SW 1271 (cell line): ENCODE data around the gene PRKCA.

Source experiments
- DNase-seq, 2 experiments: peaks; one replicate each; lab custom pipeline; 2025; lab: John Stamatoyannopoulos, UW

PRKCA gene

GRCh38 chr17:66747578-66748275, 445.3 kb downstream of the PRKCA start:
- no peak for DNase-seq

GRCh38 chr17:66748578-66748977, 446.2 kb downstream of the PRKCA start:
- no peak for DNase-seq

GRCh38 chr17:66749217-66749832, 446.9 kb downstream of the PRKCA start:
- no peak for DNase-seq

GRCh38 chr17:66750116-66750515, 447.7 kb downstream of the PRKCA start:
- no peak for DNase-seq

GRCh38 chr17:66750781-66751543, 448.5 kb downstream of the PRKCA start:
- no peak for DNase-seq

- no peak for DNase-seq
These were observed 449.4 kb downstream of the PRKCA start for GRCh38 chr17:66751771-66752170.

GRCh38 chr17:66752411-66752810, 450.0 kb downstream of the PRKCA start:
- no peak for DNase-seq

GRCh38 chr17:66753126-66753920, 450.9 kb downstream of the PRKCA start:
- no peak for DNase-seq

- no peak for DNase-seq
These were observed 452.9 kb downstream of the PRKCA start for GRCh38 chr17:66755101-66755943.

- no peak for DNase-seq
These were observed 453.5 kb downstream of the PRKCA start for GRCh38 chr17:66755944-66756290.

- DNase-seq = no peak
These were observed 457.9 kb downstream of the PRKCA start for GRCh38 chr17:66760324-66760723.

- no peak for DNase-seq
These were observed 459.9 kb downstream of the PRKCA start for GRCh38 chr17:66762276-66762675.

- DNase-seq = no peak
These were observed 460.6 kb downstream of the PRKCA start for GRCh38 chr17:66763056-66763455.

- no peak for DNase-seq
These were observed 462.1 kb downstream of the PRKCA start for GRCh38 chr17:66764506-66764905.

GRCh38 chr17:66767154-66767933, 464.9 kb downstream of the PRKCA start:
- DNase-seq = no peak

- DNase-seq = no peak
These were observed 467.5 kb downstream of the PRKCA start for GRCh38 chr17:66769911-66770310.

GRCh38 chr17:66772148-66772812, 469.9 kb downstream of the PRKCA start:
- no peak for DNase-seq

- DNase-seq = no peak
These were observed 472.9 kb downstream of the PRKCA start for GRCh38 chr17:66775271-66775670.

- DNase-seq = no peak
These were observed 473.5 kb downstream of the PRKCA start for GRCh38 chr17:66775881-66776400.
